ENCODE results near the gene IQGAP3.

Gene IQGAP3

DNA sequence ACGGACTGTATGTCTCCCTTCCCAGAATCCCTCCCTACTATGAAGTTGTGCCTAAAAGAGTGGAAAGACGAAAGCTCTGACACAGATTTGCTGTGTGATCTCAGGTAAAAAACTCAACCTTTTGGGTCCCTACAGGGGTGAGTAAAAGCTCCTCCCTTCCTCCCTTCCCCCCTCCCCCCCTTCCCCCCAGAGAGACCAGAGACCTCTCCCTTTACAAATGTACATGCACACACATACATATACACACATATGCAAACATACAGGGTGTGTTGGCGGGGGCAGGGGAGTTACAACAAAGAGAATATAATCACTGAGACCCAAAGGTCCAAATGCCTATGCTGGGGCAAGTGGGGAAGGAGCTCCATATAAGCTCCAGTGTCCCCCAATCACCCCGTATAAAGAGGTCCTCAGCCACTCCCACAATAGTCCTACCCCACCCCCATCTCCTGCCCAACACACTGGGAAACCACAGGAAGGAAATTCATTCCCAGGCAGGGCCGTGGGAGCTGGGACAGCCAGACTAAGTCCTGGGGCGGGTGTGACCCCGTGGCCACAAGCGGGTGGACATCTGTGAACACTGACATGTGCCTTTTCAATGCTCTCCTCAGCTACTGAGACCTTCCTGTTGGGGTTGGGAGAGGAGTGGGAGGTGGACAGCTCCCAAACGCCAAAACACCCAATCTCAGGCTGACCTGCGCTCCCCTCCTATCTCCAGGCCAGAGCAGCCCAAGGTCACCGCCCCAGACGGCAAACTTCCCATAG, 73.8 kb downstream of the IQGAP3 start:
- peak in 6 of 58 donors; percentile 15 to 46 (median 34) for DNase-seq

GRCh38 chr1:156497743-156498431, 74.5 kb downstream of the IQGAP3 start:
- DNase-seq = peak in 12 of 58 donors; percentile 20 to 46 (median 32)

DNA sequence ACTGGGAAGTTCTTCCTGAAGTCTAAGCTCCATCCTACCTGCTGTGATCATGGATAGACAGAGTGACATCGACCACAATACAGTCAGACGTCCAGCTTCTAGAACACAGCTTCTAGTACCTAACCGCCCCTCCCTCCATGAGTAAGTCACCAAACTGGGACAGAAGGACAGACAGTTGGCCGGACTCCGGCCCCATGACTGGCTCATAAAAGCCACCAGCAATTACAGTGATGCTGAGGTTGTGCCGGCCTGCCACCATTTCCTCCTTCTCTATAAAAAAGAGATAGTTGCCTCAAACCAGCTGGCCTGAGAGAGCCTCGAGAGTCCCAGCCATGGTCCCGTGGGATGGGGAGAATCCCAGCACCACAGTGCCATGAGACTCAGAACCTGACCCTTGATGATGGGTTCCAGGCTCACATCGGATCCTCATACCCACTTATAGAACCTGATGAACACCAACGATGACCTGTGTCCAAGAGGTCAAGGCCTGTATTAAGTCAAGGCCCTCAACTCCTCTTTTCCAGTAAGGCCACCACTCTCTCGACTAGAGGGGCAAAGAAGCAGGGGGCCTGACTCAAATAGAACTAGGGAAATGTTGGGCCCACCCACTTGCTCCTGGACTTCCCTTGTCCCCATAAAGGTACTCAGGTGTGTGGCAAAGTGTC, 75.2 kb downstream of the IQGAP3 start:
- DNase-seq = no peak

DNA sequence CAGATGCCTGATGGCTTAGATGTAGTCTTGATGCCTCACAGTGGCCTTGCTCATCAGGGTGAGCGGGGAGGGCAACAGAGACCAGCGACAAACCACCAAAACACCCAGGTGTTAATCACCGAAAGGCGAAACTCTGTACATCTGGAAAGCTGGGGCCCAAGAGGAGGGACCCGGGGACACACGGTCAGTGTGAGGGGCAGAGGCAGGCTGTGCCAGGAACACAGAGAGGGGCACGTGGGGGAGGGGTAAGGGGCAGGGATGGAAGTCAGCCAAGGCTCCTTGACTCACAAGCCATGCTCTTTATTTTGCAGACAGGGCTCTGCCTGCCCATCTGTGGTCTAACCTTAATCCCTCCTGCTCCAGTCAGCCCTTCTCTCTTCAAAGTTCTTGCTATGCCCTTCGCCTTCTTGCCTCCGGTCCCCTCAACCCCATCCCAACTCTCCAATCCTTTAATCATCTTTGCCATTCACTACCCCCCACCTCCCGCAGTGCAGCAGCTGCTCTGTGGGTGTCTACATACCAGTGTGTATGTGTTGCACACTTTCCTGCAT, 76.1 kb downstream of the IQGAP3 start:
- peak in 6 of 58 donors; percentile 22 to 71 (median 29) for DNase-seq

- DNase-seq = no peak
These were observed 76.8 kb downstream of the IQGAP3 start for GRCh38 chr1:156495401-156496140.

DNA sequence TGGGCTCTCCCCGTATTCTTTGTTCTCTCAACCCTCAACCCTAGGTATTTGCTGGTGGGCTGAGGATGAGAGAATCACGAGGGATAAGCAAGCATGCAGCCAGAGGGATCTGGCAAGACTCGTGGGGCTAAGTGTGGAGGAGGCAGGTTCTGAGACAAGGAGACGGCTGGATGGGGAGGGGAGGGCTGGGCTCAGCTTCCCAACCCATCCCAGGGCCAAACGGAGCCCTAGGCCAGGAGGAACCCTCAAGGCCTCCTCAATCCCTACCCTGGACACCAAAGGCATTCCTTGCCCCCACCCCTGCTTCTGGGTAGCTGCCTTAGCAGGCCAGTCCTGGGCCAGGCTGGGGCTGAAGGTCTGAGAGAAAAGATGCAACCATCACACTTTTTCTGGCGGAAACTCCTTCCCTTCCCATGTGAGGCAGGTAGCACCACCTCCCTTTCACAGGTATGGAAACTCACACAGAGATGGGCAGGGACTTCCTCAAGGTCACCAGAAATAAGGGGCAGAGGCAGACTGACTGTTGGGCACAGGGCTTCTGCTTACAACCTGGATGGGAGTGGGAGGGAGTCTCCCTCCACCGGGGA, 78.0 kb downstream of the IQGAP3 start:
- DNase-seq = no peak

DNA sequence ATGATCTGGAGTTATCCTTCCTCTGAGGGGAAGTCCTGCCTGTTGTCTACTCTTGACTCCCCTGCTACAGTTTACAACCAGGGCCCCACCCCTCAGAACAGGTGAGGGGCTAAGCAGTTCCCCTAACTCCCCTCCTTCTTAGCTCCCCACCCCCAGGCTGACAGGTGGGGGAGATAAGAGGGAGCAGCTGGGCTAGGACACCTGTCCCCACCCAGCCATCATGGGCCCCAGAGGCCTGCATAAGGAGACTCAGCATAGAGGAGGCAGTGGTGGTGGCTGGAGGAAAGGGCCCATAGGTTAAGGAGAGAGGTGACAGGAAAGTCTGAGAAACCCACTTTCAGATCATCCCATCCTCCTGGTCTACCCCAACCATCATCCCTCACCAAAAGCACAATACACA, 78.6 kb downstream of the IQGAP3 start:
- no peak for DNase-seq

DNA sequence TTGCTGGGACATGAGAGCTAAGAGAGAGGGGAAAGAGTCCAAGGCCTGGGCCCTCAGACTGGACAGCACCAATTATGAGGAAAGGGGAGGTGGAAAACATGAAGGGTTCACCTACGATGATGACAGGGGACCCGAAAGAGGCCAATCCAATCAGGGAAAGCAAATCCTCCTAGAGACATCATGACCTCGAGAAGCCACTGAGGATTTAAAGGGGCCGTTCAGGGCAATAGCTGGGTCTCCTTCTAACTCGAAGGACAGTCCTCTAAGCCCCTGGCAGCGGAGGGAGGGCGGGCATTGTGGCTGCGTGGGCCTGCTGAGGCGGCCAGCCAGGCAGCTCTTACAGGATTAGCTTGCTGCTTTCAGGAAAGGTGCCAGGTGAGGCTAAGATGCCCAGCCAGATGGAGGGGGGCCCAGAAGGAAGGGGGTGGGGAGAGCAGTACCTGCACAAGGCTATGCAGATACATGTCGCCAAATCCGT, 79.2 kb downstream of the IQGAP3 start:
- DNase-seq = peak in 24 of 58 donors; percentile 15 to 62 (median 36)

DNA sequence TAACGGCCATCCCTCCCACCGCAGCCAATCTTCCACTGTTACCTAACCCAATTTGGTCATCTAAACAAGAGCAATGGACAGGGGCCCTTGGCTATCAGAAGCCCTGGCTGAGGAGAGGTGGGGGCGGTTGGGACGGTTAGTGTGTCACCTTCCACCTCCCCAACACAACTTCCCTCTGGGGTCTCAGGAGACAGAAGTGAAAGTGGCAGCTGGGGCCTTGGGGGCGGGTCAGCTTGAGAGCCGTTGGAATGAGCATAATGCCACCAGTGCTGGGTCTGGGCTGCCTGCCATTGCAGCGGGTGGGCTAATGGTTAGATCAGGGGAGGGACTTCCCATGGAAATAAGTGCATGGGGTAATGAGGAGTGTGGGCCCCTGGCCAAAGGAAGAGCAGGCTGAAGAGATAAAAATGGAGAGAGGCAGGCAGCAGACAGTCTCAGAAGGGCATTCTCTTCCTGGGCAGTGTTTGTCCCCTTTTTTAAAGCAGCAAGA, 79.7 kb downstream of the IQGAP3 start:
- DNase-seq = peak in 33 of 58 donors; percentile 10 to 64 (median 35)

DNA sequence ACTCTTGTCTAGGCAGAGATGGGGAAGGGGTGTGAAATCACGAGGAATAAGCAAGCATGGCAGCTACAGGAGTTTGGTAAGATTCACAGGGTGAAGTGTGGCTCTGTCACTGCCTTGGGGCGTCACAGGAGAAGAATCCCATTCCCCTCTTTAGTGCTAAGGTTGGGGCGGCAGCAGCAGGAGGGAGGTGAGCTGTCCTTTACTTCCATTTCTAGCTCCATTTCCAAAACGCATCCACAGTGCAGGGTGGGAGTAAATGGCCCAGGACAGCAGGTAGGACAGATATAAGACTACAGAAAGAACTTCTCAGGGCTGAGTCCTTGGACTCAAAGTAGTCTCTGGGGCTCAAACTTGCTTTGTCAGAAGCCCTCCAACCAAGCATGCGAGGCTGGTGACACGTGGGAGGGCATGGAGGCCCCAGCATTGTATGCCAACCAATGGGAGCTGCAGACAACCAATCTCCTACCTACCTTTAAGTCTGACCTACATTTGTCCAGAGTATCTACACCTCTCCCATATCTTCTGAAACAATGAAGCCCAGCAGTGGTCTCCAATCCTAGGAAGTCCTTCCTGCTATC, 80.3 kb downstream of the IQGAP3 start:
- no peak for DNase-seq

DNA sequence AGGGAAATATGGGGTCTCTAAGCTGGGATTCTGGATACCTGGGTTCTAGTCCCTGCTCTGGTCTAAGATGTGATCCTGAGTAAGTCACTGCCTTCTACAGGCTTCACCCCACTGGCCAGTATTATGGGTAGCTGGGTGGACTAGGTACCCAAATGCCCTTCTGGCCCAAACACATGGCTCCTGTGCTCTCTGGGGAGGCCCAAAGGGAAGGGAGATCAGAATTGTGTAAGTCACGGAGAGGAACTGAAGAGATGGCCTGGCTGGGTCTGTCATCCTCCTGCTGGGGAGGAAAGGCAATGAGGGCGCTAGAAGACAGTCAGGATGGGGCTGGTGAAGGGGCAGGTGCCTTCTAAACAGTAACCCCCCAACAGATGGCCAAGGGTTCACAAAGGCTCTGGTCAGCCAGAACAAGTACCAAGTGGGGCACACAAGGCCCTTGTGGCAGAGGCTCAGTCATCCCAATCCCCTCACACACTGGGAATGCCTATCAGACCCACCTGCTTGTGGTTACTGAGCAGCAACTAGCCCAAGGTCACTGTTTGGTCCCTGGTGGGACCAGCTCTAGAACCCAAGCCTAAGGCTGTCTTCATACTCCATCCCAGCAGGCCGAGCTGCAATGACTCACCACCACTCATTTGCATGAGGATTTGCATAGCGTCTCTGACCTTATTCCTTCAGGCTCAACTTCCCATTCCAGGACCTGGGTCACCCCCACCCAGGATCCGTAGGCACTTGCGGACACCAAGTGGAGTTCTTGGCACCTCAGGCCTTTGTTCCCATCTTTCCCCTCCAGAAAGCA, 81.0 kb downstream of the IQGAP3 start:
- no peak for DNase-seq

DNA sequence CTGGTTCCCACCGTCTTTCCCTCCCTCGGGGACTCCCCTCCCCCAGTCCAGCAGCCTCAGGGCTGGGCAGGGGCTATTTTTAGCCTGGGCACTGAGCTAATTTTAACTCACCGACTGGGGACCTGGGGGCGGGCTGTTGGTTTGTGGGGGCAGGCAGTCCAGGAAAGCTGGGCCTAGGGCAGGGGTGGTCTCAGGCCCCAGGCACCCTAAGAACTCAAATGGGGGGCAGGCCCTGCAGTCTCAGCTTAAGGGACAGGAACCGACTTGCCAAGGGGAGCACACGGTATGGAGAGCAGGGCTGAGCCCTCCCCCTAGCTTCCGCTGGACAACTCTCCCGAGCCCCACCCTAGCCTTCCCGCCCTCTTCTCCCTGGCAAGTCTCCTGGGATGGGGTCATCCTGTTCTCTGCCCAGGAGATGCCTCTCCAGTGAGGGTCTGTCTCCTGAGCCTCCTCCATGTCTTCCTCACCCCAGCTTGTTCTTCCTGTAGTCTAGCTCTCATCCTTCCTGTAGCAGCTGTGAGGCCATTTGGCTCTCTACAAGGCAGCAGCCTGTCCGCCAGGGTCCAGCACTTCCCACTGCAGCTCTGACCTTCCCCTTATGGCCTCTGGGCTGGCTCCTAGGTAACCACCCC, 81.8 kb downstream of the IQGAP3 start:
- peak in 10 of 58 donors; percentile 13 to 65 (median 26) for DNase-seq

- no peak for DNase-seq
These were observed 82.5 kb downstream of the IQGAP3 start for GRCh38 chr1:156489935-156490293.

- peak in 50 of 58 donors; percentile 31 to 85 (median 64) for DNase-seq
These were observed 83.0 kb downstream of the IQGAP3 start for GRCh38 chr1:156489166-156489934.

DNA sequence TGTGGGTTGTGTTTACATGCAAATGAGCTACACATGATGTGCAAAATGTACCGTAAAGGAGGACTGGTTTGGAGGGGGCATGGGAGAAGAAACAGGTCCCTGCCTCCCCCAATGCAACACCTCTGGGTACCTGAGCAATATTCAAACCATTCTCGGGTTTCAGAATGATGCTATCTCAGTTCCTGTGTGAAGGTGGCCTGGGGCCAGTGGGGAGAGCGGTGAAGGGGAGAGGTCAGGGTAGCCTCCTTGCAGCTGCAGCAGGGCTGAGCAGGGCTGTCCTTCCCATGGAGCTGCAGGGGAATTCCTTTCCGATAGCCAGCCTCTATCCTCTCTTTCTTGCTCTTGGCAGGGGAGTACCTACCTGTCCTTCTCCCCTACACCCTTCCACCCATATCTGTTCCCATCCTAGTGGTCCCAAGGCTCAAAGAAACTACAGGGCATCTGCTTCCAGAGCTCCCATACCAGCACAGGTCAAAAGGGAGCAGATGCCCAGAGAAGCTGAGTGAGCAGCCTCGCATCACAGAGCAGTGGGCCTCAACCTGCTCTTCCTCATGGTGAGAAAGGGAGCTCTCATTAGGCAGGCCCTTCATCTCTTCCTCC, 83.7 kb downstream of the IQGAP3 start:
- DNase-seq = no peak

DNA sequence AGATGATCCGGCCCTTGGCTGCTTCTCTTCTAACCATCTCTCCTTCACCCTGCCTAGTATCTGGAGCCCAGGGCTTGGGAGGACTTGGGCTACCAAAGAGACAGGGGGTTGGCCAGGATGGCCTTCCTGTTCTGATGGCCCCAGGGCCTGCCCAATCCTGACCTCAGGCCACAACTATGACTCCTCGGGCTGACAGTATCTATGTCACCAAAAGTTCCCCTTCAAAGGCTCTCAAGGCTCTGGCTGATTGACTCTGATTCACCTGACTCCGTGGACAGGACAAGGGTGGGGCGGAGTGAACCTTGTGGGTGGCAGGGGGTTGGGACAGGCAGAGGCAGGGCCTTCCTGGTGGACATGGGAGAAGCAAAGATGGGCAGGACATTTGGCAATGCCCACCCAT, 84.5 kb downstream of the IQGAP3 start:
- DNase-seq = no peak

Measured in anterior cingulate cortex (tissue), 58 donors.